H54 (cell line): ENCODE measurements around the gene NMNAT2.
"Not testable (repeated sequence)": the region's sequence is repeated elsewhere in the genome, so short reads cannot be mapped to it uniquely, and the experiment has no call there.

ENCODE experiments used
- DNase-seq: peaks from one replicate; pipeline ENCODE4 v3.0.0; 2011; ENCODE audit warnings: low spot score, mixed read lengths; ENCODE audit not compliant: insufficient read length
- FAIRE-seq: peaks from 3 replicates; lab custom pipeline; 2011; peaks lifted over from hg19 to GRCh38; lab: Jason Lieb, UNC
- POLR2A ChIP-seq: IDR thresholded peaks from 2 replicates; pipeline ENCODE4 v1.6.1; 2011; ENCODE audit warnings: low read depth, mild to moderate bottlenecking, low read length

Gene NMNAT2

GRCh38 chr1:183249941-183250452, 168.2 kb downstream of the NMNAT2 start:
- DNase-seq = no peak
- TF ChIP-seq POLR2A = no peak
- no peak for FAIRE-seq

GRCh38 chr1:183248989-183249691, 169.0 kb downstream of the NMNAT2 start:
- DNase-seq = no peak
- FAIRE-seq = no peak
- TF ChIP-seq POLR2A = no peak

GRCh38 chr1:183247931-183248330, 170.2 kb downstream of the NMNAT2 start:
- FAIRE-seq (no peak), DNase-seq (no peak)
- no peak for TF ChIP-seq POLR2A

DNA sequence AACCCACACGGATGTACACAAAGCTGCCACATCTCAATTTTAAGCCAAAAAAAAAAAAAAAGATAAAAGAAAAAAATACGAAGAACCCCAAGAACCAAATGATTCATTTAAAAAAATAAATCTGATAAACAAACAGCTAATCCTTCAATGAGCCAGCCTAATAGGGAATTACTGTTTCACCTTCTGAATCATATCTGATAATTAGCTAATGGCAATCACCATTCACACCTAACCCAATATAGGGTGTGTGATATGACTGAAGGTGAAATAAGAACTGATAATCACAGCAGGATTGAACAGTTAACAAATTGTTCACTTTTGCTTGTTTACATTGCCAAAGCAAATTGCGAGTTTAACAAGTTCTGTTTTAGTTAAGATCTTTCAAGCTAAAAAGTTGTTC, 170.7 kb downstream of the NMNAT2 start:
- DNase-seq (no peak), FAIRE-seq (no peak)
- TF ChIP-seq POLR2A = no peak

- TF ChIP-seq POLR2A = no peak
- no peak for FAIRE-seq
- DNase-seq = no peak
Measured at GRCh38 chr1:183247066-183247465, 171.1 kb downstream of the NMNAT2 start.

- FAIRE-seq (no peak), DNase-seq (no peak)
- TF ChIP-seq POLR2A = no peak
Measured at GRCh38 chr1:183246436-183246835, 171.7 kb downstream of the NMNAT2 start.

DNA sequence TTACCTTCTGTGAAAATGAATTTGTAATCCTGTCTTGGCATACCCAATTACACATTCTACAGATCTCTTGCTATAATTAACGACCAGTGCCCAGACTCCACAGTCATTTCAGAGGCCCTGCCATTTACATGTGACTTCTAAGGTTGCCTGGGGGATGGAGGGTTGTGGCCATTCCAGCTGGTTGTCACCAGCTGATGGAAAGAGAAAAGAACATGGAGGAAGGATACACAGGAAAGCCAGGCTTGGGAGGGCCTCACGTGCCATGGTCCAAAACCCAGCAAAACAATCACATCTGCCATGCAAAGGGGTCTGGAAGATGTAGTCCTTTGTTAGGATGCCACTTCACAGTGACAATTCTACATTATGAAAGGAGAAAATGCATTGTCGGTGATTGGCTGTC, 172.8 kb downstream of the NMNAT2 start:
- FAIRE-seq (no peak), DNase-seq (no peak)
- no peak for TF ChIP-seq POLR2A

GRCh38 chr1:183244466-183244865, 173.7 kb downstream of the NMNAT2 start:
- FAIRE-seq (no peak), DNase-seq (no peak)
- no peak for TF ChIP-seq POLR2A

GRCh38 chr1:183243161-183244050, 174.8 kb downstream of the NMNAT2 start:
- FAIRE-seq (no peak), DNase-seq (no peak)
- no peak for TF ChIP-seq POLR2A

- FAIRE-seq (no peak), DNase-seq (no peak)
- no peak for TF ChIP-seq POLR2A
Measured at GRCh38 chr1:183242556-183242955, 175.6 kb downstream of the NMNAT2 start.

DNA sequence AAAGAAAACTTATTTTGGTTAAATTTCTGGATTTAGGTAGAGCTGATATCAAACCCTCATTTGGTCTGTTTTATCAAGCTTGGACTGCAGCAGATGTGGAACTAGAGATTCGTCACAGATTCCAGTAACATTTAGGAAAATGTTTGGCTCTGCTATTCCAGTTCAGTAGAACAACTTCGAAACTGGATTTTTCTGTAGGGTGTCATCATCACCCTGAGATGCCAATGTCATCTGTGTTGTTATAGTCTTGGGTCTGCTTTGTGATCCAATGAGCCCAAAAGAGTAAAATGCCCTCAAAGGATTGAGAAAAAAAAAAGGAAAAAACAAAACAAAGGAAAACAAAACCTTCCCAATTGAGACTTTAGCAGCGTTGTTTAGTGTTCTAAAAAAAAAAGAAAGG, 176.7 kb downstream of the NMNAT2 start:
- no peak for FAIRE-seq
- no peak for TF ChIP-seq POLR2A
- DNase-seq = no peak

GRCh38 chr1:183240853-183241252, 177.3 kb downstream of the NMNAT2 start:
- FAIRE-seq = not testable (repeated sequence)

DNA sequence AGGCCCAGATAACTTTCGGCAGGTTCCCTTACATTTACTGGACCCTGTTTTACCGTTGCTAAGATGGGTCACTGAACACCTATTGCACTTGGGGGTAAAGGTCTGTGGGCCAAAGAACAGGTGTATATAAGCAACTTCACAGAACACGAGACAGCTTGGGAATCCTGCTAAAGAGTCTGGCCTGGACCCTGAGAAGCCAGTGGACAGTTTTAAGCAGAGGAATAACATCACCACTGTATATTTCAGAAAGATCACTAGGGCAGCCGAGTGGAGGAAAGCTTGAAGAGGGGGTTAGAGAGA, 177.7 kb downstream of the NMNAT2 start:
- DNase-seq (no peak), FAIRE-seq (no peak)
- no peak for TF ChIP-seq POLR2A

More at GRCh38 chr1:183240853-183241252, 177.3 kb downstream of the NMNAT2 start:
- DNase-seq = not testable (repeated sequence)

GRCh38 chr1:183239793-183240525, 178.2 kb downstream of the NMNAT2 start:
- DNase-seq (no peak), FAIRE-seq (no peak)
- TF ChIP-seq POLR2A = no peak
